GM23248 (cell line): ENCODE measurements around the gene BRD4. TPM values are rescaled to one million over a fixed set of nuclear protein-coding genes. Genes with fewer than 3 reads are reported as not detected.

Source experiments
- DNase-seq: peaks from one replicate; pipeline ENCODE4 v3.0.0-alpha.2; 2015
- H2AFZ ChIP-seq: fragments of 200-600 bp; sonication (generic); 2 replicates; pipeline ENCODE4 v1.6.1; 2016; ENCODE audit warnings: antibody characterized with exemption
- H3F3A ChIP-seq: fragments of 200-600 bp; sonication (generic); 2 replicates; pipeline ENCODE4 v1.6.1; 2016; ENCODE audit warnings: mild to moderate bottlenecking, antibody characterized with exemption, mixed run types; ENCODE audit not compliant: insufficient read depth
- H3K27ac ChIP-seq: fragments of 200-600 bp; sonication (generic); 2 replicates; pipeline ENCODE4 v1.5.1; 2016; ENCODE audit warnings: mild to moderate bottlenecking
- H3K27me3 ChIP-seq: fragments of 200-600 bp; sonication (generic); replicated peaks from 2 replicates; pipeline ENCODE4 v1.6.1; 2016; ENCODE audit warnings: mild to moderate bottlenecking; ENCODE audit not compliant: insufficient read depth
- H3K36me3 ChIP-seq: fragments of 200-600 bp; sonication (generic); 2 replicates; pipeline ENCODE4 v1.6.1; 2016; ENCODE audit warnings: low read depth, mild to moderate bottlenecking
- H3K4me1 ChIP-seq: fragments of 200-600 bp; sonication (generic); 2 replicates; pipeline ENCODE4 v1.6.1; 2016; ENCODE audit warnings: mild to moderate bottlenecking; ENCODE audit not compliant: insufficient read depth
- H3K4me2 ChIP-seq: fragments of 200-600 bp; sonication (generic); one replicate; pipeline ENCODE4 v1.6.1; 2016; ENCODE audit warnings: mild to moderate bottlenecking; ENCODE audit not compliant: unreplicated experiment
- H3K4me3 ChIP-seq: fragments of 200-600 bp; sonication (generic); 2 replicates; pipeline ENCODE4 v1.5.1; 2016; ENCODE audit warnings: mild to moderate bottlenecking
- H3K79me2 ChIP-seq: fragments of 200-600 bp; sonication (generic); 2 replicates; pipeline ENCODE4 v1.6.1; 2016; ENCODE audit warnings: mild to moderate bottlenecking; ENCODE audit not compliant: insufficient read depth
- H3K9ac ChIP-seq: fragments of 200-600 bp; sonication (generic); 2 replicates; pipeline ENCODE4 v1.6.1; 2016; ENCODE audit warnings: mild to moderate bottlenecking
- H3K9me2 ChIP-seq: fragments of 200-600 bp; sonication (generic); 2 replicates; pipeline ENCODE4 v1.6.1; 2016; ENCODE audit warnings: mixed run types, mild to moderate bottlenecking, moderate library complexity; ENCODE audit not compliant: insufficient read depth
- H3K9me3 ChIP-seq: fragments of 200-600 bp; sonication (generic); one replicate; pipeline ENCODE4 v1.6.1; 2017; ENCODE audit warnings: low read depth
- H4K20me1 ChIP-seq: fragments of 200-600 bp; sonication (generic); 2 replicates; pipeline ENCODE4 v1.6.0; 2016; ENCODE audit not compliant: insufficient read depth
- EZH2 ChIP-seq: fragments of 200-600 bp; sonication (generic); IDR thresholded peaks from 2 replicates; pipeline ENCODE4 v1.6.1; 2018; ENCODE audit warnings: antibody characterized with exemption, mild to moderate bottlenecking; ENCODE audit not compliant: insufficient read depth, poor library complexity, severe bottlenecking
- EZH2phosphoT487 ChIP-seq: fragments of 200-600 bp; sonication (generic); IDR thresholded peaks from 2 replicates; pipeline ENCODE4 v1.6.1; 2018; ENCODE audit warnings: antibody characterized with exemption, moderate library complexity, mild to moderate bottlenecking, low read depth; ENCODE audit not compliant: insufficient read depth
- WGBS, 2 experiments: methylation state at CpG; one replicate each; pipeline ENCODE4 v1.1.6; 2015 to 2017; ENCODE audit warnings: low lambda C conversion rate in 2 of 2, low coverage in 1 of 2; ENCODE audit errors: missing lambda C conversion rate in 2 of 2; 5-methylcytosine and 5-hydroxymethylcytosine counted together
- in situ Hi-C: fragments of 300-500 bp; cut with MboI; formaldehyde crosslinking; loops from 2 replicates; pipeline ENCODE4 v1.15.0; 2020
- polyA plus RNA-seq: library from polyadenylated mRNA; unstranded; fragments of >200 nt; fragmentation: Nextera tagmentation; extraction: Ambion mirVana; gene quantifications from 2 replicates; pipeline ENCODE4 v1.2.1, GENCODE V29; 2016
- total RNA-seq: library from RNA; depleted of rRNA; stranded (reverse); fragments of >200 nt; shearing (Covaris generic); gene quantifications from 2 replicates; pipeline ENCODE4 v1.2.3, GENCODE V29; 2014

Gene BRD4
- total and polyA plus RNA-seq, 2 experiments from 2014 or later: 9.0 to 18.6 TPM

DNA sequence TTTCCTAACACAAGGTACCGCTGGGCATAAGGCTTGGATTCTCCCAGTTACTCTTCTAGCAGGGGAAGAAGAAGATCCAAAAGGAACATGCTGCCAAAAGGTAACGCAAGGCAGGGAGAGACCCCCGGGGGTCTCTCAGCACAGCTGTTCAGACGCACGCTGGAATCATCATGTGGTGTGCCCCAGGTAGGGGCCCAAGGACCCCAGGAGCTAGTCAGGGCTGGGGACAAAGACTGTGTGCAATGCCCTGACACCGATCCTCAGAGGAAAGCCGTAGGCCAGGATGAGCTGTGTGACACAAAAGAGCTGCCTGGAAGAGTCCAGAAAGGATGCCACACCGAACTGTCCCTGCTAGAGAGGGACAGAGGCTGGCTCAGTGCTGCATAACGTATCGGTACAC, 77.8 kb downstream of the BRD4 start:
- Histone ChIP-seq H3F3A (peaks cover 28% of the 10 kb centered on the region), H3K9me3 (no peaks in the 10 kb centered on the region), H3K4me3 (no peak overlapping the region), H3K79me2 (peaks cover 76% of the 10 kb centered on the region), H3K27ac (no peak overlapping the region), H3K36me3 (peaks cover 44% of the 10 kb centered on the region; the same call in 1 of the 2 replicates), H3K9ac (no peak overlapping the region), H2AFZ (no peak overlapping the region), H3K9me2 (no peaks in the 10 kb centered on the region), H3K4me1 (peaks cover 27% of the 10 kb centered on the region), H3K27me3 (no peaks in the 10 kb centered on the region), H3K4me2 (no peak overlapping the region), H4K20me1 (no peaks in the 10 kb centered on the region)
- no peak for DNase-seq
- in situ Hi-C loops: loop anchor here (10.0 kb wide), 1 partner anchor 70 kb away; no protein-coding TSS in a partner anchor
- 81 to 90% methylated on average over 10 of the region's 10 CpGs for WGBS, 2 experiments
- no peak for TF ChIP-seq EZH2
- no peak for TF ChIP-seq EZH2phosphoT487

DNA sequence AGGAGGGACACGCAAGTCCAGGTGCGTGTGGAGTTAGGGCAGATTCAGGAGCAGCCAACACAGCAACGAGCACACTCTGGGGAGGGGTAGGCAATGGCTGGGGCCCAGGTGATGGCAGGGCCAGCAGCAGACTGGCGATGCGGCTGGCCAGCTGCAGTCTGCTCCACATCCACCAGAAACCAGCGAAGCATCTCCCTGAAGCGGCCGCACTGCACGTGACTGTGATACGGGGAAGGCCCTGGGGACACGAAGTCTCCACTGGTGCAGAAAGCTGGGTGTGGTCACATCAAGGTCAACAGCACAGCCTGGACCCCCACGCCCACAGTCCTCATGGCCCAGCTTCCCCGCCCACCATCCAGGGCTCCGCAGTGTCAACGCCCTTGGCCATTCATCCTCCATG, 78.8 kb downstream of the BRD4 start:
- Histone ChIP-seq H3K27ac (no peak overlapping the region; the same call in 1 of the 2 replicates), H3K27me3 (no peaks in the 10 kb centered on the region), H3K9me2 (no peaks in the 10 kb centered on the region), H3K4me2 (no peak overlapping the region), H3K9me3 (no peaks in the 10 kb centered on the region), H3K9ac (no peak overlapping the region), H3F3A (peaks cover 37% of the 10 kb centered on the region), H2AFZ (no peak overlapping the region), H3K4me1 (peaks cover 37% of the 10 kb centered on the region), H3K4me3 (no peak overlapping the region), H3K36me3 (peaks cover 34% of the 10 kb centered on the region; the same call in 1 of the 2 replicates), H4K20me1 (no peaks in the 10 kb centered on the region), H3K79me2 (peaks cover 67% of the 10 kb centered on the region)
- DNase-seq: no peak
- WGBS, 2 experiments: 86 to 87% methylated on average over 14 to 15 of the region's 15 CpGs
- TF ChIP-seq EZH2: no peak
- TF ChIP-seq EZH2phosphoT487: no peak
- in situ Hi-C loops: loop anchor here (10.0 kb wide), 1 partner anchor 69 kb away; no protein-coding TSS in a partner anchor

DNA sequence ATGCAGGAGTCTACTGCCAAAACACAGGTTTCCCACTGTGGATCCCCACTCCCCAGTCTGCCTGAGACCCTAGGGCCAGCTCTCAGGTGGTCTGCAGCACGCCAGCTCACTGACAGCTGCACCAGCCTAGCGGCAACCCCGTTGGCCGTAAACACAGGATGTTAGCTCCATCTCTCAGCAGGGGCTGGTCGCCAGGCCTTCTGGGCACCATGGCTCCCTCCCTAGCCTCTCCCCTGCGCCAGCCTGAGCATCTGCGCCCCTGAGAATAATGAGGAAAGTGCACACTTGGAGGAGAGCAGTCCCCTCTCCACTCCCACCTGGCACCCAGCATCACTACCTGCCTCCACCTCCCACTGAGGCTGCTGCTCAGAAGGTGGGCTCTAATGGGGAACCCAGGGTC, 79.3 kb downstream of the BRD4 start:
- Histone ChIP-seq H3K27me3 (no peaks in the 10 kb centered on the region), H3K9ac (peak overlapping the region; percentile 95), H3K4me3 (no peak overlapping the region), H3K79me2 (peaks cover 67% of the 10 kb centered on the region), H3F3A (peaks cover 42% of the 10 kb centered on the region), H3K36me3 (peaks cover 29% of the 10 kb centered on the region; the same call in 1 of the 2 replicates), H2AFZ (no peak overlapping the region), H3K4me1 (peaks cover 41% of the 10 kb centered on the region), H3K9me3 (no peaks in the 10 kb centered on the region), H3K9me2 (no peaks in the 10 kb centered on the region), H4K20me1 (no peaks in the 10 kb centered on the region), H3K4me2 (no peak overlapping the region), H3K27ac (peak overlapping the region; percentile 100)
- no peak for TF ChIP-seq EZH2
- no peak for TF ChIP-seq EZH2phosphoT487
- no peak for DNase-seq
- 78 to 87% methylated on average over 7 of the region's 7 CpGs for WGBS, 2 experiments
- in situ Hi-C loops: loop anchor here (10.0 kb wide), 1 partner anchor 68 kb away; no protein-coding TSS in a partner anchor

DNA sequence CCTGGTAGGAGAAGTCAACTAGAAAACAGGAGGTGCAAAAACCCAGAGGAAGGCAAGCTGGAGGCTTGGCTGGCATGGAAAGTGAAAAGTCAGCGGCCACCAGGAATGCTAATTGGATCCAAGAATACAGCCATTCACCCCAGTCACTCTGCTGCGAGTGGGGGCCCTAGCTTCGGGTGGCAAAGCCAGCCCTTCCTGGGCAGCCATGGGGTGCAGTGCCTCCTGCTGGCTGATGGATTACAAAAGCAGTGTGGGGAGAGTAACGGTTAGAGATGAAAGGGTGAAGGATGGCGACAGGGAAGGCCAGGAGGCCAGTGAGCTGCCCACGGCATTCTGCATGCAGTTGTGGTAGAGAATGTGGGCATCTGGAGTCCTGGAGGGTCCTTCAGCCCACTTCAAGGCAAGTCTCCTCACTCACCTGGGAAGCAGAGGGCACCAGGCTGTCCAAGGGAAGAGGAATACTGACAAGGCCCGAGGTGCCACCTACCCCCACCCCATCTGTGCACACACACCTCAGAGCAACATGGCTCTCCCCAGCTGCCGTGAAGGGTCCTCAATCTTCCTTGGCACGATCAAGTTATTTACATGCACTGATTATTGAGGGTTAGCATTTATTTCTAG, 79.8 kb downstream of the BRD4 start:
- no peak for TF ChIP-seq EZH2phosphoT487
- no peak for TF ChIP-seq EZH2
- no peaks in the 10 kb centered on the region for H3K9me2 ChIP-seq
- H3K9me3 ChIP-seq: no peaks in the 10 kb centered on the region
- no peaks in the 10 kb centered on the region for H4K20me1 ChIP-seq
- in situ Hi-C loops: loop anchor here (10.0 kb wide), 1 partner anchor 68 kb away; no protein-coding TSS in a partner anchor
- 64 to 66% methylated on average over 9 of the region's 9 CpGs for WGBS, 2 experiments
- peak; percentile 77 for DNase-seq
- H3K9ac ChIP-seq: peak overlapping the region; percentile 95
- H3K27me3 ChIP-seq: no peaks in the 10 kb centered on the region
- peaks cover 27% of the 10 kb centered on the region; the same call in 1 of the 2 replicates for H3K36me3 ChIP-seq
- H3K4me3 ChIP-seq: no peak overlapping the region
- no peak overlapping the region for H2AFZ ChIP-seq
- peak overlapping the region; percentile 40 for H3K4me2 ChIP-seq
- H3K27ac ChIP-seq: peak overlapping the region; percentile 100
- peaks cover 67% of the 10 kb centered on the region for H3K79me2 ChIP-seq
- H3F3A ChIP-seq: peaks cover 44% of the 10 kb centered on the region
- H3K4me1 ChIP-seq: peaks cover 41% of the 10 kb centered on the region
